ENCODE data around the gene LDLRAD4.

LDLRAD4 gene

GRCh38 chr18:13366131-13366530 lies 147.6 kb downstream of the LDLRAD4 start:
- Histone ChIP-seq H3K4me2 (ENCODE audit: low read length) (no peak overlapping the region), H3K4me1 (no peaks in the 10 kb centered on the region), H3K79me2 (peaks cover 13% of the 10 kb centered on the region), H3K36me3 (ENCODE audit: control insufficient read depth, insufficient read depth, low read length) (no peaks in the 10 kb centered on the region), H3K27me3 (ENCODE audit: control insufficient read depth, insufficient read depth, low read length) (no peaks in the 10 kb centered on the region), H3K27ac (no peak overlapping the region), H3K4me3 (ENCODE audit: low read depth, low read length) (no peak overlapping the region), H3K9me3 (ENCODE audit: control insufficient read depth, low read length) (no peaks in the 10 kb centered on the region), H2AFZ (no peak overlapping the region), H3K9ac (no peak overlapping the region)
- TF ChIP-seq CTCF (IDR thresholded peaks at IDR 0.05) = no peak

- Histone ChIP-seq H3K4me3 (ENCODE audit: low read depth, low read length) (no peak overlapping the region), H3K36me3 (ENCODE audit: control insufficient read depth, insufficient read depth, low read length) (no peaks in the 10 kb centered on the region), H3K4me2 (ENCODE audit: low read length) (no peak overlapping the region), H3K4me1 (no peaks in the 10 kb centered on the region), H3K27me3 (ENCODE audit: control insufficient read depth, insufficient read depth, low read length) (no peaks in the 10 kb centered on the region), H3K27ac (no peak overlapping the region), H2AFZ (no peak overlapping the region), H3K9ac (no peak overlapping the region), H3K9me3 (ENCODE audit: control insufficient read depth, low read length) (no peaks in the 10 kb centered on the region), H3K79me2 (peaks cover 9% of the 10 kb centered on the region)
- no peak for TF ChIP-seq CTCF (IDR thresholded peaks at IDR 0.05)
These were observed 148.0 kb downstream of the LDLRAD4 start for GRCh38 chr18:13366541-13366940.

- Histone ChIP-seq H3K79me2 (peaks cover 6% of the 10 kb centered on the region), H2AFZ (no peak overlapping the region), H3K36me3 (ENCODE audit: control insufficient read depth, insufficient read depth, low read length) (no peaks in the 10 kb centered on the region), H3K4me3 (ENCODE audit: low read depth, low read length) (no peak overlapping the region), H3K4me2 (ENCODE audit: low read length) (no peak overlapping the region), H3K9me3 (ENCODE audit: control insufficient read depth, low read length) (no peaks in the 10 kb centered on the region), H3K27ac (no peak overlapping the region), H3K9ac (no peak overlapping the region), H3K4me1 (no peaks in the 10 kb centered on the region), H3K27me3 (ENCODE audit: control insufficient read depth, insufficient read depth, low read length) (no peaks in the 10 kb centered on the region)
- no peak for TF ChIP-seq CTCF (IDR thresholded peaks at IDR 0.05)
These were observed 148.7 kb downstream of the LDLRAD4 start for GRCh38 chr18:13366962-13367892.

GRCh38 chr18:13368080-13368813 lies 149.7 kb downstream of the LDLRAD4 start:
- H3K9ac ChIP-seq = no peak overlapping the region
- H3K4me3 ChIP-seq (ENCODE audit: low read depth, low read length) = no peak overlapping the region
- no peak for TF ChIP-seq CTCF (IDR thresholded peaks at IDR 0.05)
- no peaks in the 10 kb centered on the region for H3K9me3 ChIP-seq (ENCODE audit: control insufficient read depth, low read length)
- no peak overlapping the region for H3K27ac ChIP-seq
- H3K79me2 ChIP-seq = peaks cover 4% of the 10 kb centered on the region
- H3K36me3 ChIP-seq (ENCODE audit: control insufficient read depth, insufficient read depth, low read length) = no peaks in the 10 kb centered on the region
- no peaks in the 10 kb centered on the region for H3K27me3 ChIP-seq (ENCODE audit: control insufficient read depth, insufficient read depth, low read length)
- H3K4me1 ChIP-seq = no peaks in the 10 kb centered on the region
- H3K4me2 ChIP-seq (ENCODE audit: low read length) = no peak overlapping the region
- no peak overlapping the region for H2AFZ ChIP-seq
